Esophagus squamous epithelium (tissue), 5 donors: ENCODE data around the gene DMBX1. TPM values are rescaled to one million over a fixed set of nuclear protein-coding genes. Genes with fewer than 3 reads are reported as not detected.

Experiments
- DNase-seq: peaks from one replicate; lab custom pipeline; 2025; lab: John Stamatoyannopoulos, UW
- H3K27ac ChIP-seq, 4 donors: fragments of 200-600 bp; sonication (generic); one replicate each; pipeline ENCODE4 v1.5.1; 2016 to 2019; ENCODE audit warnings: mild to moderate bottlenecking in 1 of 4
- H3K27me3 ChIP-seq, 4 donors: fragments of 200-600 bp; sonication (generic); 1 replicate in 3 of 4; 2 replicates in 1 of 4; pipeline versions ENCODE4 v1.5.1 to v1.6.0; 2017 to 2021; ENCODE audit warnings: antibody characterized with exemption in 1 of 4
- H3K36me3 ChIP-seq, 3 donors: fragments of 200-600 bp; sonication (generic); one replicate each; pipeline ENCODE4 v1.5.1; 2016 to 2019
- H3K4me1 ChIP-seq, 3 donors: fragments of 200-600 bp; sonication (generic); one replicate each; pipeline ENCODE4 v1.5.1; 2017 to 2019
- H3K4me3 ChIP-seq, 4 donors: fragments of 200-600 bp; sonication (generic); 1 replicate in 3 of 4; 2 replicates in 1 of 4; pipeline ENCODE4 v1.5.1; 2016 to 2019; ENCODE audit warnings: mild to moderate bottlenecking in 2 of 4, moderate library complexity in 1 of 4
- H3K9me3 ChIP-seq, 3 donors: fragments of 200-600 bp; sonication (generic); one replicate each; pipeline ENCODE4 v1.5.1; 2016 to 2019
- POLR2A ChIP-seq, 4 donors: fragments of 450-650 bp; IDR thresholded peaks; one replicate each; pipeline ENCODE4 v1.6.1; 2017; ENCODE audit warnings: antibody characterized with exemption in 4 of 4, mild to moderate bottlenecking in 4 of 4, moderate library complexity in 3 of 4
- WGBS, 2 donors: methylation state at CpG; one replicate each; pipeline ENCODE4 v1.1.5; 2018; 5-methylcytosine and 5-hydroxymethylcytosine counted together
- intact Hi-C: fragments of 100-400 bp; cut with DNase I; formaldehyde crosslinking; loops from one replicate; pipeline ENCODE4 v1.15.0; 2022
- total RNA-seq, 4 donors: library from RNA; depleted of rRNA; stranded (reverse); fragments of >200 nt; gene quantifications; one replicate each; pipeline ENCODE4 v1.1.0, GENCODE V29; 2016
- TF ChIP-seq, protein P1 (sequence below), 6 experiments: fragments of 450-650 bp in 4 of 6; fragments of 200-600 bp in 2 of 6; sonication (generic) in 2 of 6; IDR thresholded peaks; one replicate each; pipeline ENCODE4 v1.5.1; 2016 to 2019; ENCODE audit warnings: antibody characterized with exemption in 6 of 6, mild to moderate bottlenecking in 4 of 6, moderate library complexity in 4 of 6
- donor health status: DM: yes; HTN: yes; CAD: no.

Gene DMBX1
- total RNA-seq, 4 donors from 2014 or later: not detected

GRCh38 chr1:46530311-46530710, 40.7 kb downstream of the DMBX1 start:
- 83% methylated on average over 1 of the region's 3 CpGs; no CpG with 5 or more reads in 1 of the 2 donors for WGBS, 2 donors
- Histone ChIP-seq H3K9me3 (no peaks in the 10 kb centered on the region), H3K4me3 (no peak overlapping the region), H3K36me3 (no peaks in the 10 kb centered on the region), H3K27ac (no peak overlapping the region), H3K4me1 (peaks cover 3 to 36% (median 8%) of the 10 kb centered on the region in 3 donors), H3K27me3 (peaks cover 0 to 92% (median 0%) of the 10 kb centered on the region in 4 donors)
- DNase-seq: no peak
- TF ChIP-seq POLR2A (IDR thresholded peaks at IDR 0.05): no peak
- TF ChIP-seq, protein P1, sequence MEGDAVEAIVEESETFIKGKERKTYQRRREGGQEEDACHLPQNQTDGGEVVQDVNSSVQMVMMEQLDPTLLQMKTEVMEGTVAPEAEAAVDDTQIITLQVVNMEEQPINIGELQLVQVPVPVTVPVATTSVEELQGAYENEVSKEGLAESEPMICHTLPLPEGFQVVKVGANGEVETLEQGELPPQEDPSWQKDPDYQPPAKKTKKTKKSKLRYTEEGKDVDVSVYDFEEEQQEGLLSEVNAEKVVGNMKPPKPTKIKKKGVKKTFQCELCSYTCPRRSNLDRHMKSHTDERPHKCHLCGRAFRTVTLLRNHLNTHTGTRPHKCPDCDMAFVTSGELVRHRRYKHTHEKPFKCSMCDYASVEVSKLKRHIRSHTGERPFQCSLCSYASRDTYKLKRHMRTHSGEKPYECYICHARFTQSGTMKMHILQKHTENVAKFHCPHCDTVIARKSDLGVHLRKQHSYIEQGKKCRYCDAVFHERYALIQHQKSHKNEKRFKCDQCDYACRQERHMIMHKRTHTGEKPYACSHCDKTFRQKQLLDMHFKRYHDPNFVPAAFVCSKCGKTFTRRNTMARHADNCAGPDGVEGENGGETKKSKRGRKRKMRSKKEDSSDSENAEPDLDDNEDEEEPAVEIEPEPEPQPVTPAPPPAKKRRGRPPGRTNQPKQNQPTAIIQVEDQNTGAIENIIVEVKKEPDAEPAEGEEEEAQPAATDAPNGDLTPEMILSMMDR (IDR thresholded peaks at IDR 0.05): no peak
- intact Hi-C loops: loop anchor here (10.0 kb wide), 1 partner anchor 194 kb away; no protein-coding TSS in a partner anchor

GRCh38 chr1:46530791-46531409, 41.3 kb downstream of the DMBX1 start:
- Histone ChIP-seq H3K4me1 (peaks cover 3 to 36% (median 8%) of the 10 kb centered on the region in 3 donors), H3K27me3 (peaks cover 0 to 91% (median 0%) of the 10 kb centered on the region in 4 donors), H3K36me3 (no peaks in the 10 kb centered on the region), H3K27ac (no peak overlapping the region), H3K9me3 (no peaks in the 10 kb centered on the region), H3K4me3 (no peak overlapping the region)
- DNase-seq: no peak
- intact Hi-C loops: loop anchor here (10.0 kb wide), 1 partner anchor 194 kb away; no protein-coding TSS in a partner anchor
- TF ChIP-seq POLR2A (IDR thresholded peaks at IDR 0.05): no peak
- TF ChIP-seq, protein P1 (IDR thresholded peaks at IDR 0.05): peak in 3 of 6 experiments; percentile 10 to 51 (median 35)
- 46 to 79% methylated on average over 5 to 6 of the region's 6 CpGs for WGBS, 2 donors

- intact Hi-C loops: loop anchor here (10.0 kb wide), 1 partner anchor 193 kb away; no protein-coding TSS in a partner anchor
- Histone ChIP-seq H3K4me3 (no peak overlapping the region), H3K36me3 (no peaks in the 10 kb centered on the region), H3K4me1 (peaks cover 3 to 36% (median 8%) of the 10 kb centered on the region in 3 donors), H3K27me3 (peaks cover 0 to 80% (median 0%) of the 10 kb centered on the region in 4 donors), H3K9me3 (no peaks in the 10 kb centered on the region), H3K27ac (no peak overlapping the region)
- TF ChIP-seq, protein P1 (IDR thresholded peaks at IDR 0.05): no peak
- TF ChIP-seq POLR2A (IDR thresholded peaks at IDR 0.05): no peak
- no peak for DNase-seq
- 56 to 75% methylated on average over 1 to 2 of the region's 3 CpGs for WGBS, 2 donors
These were observed 42.5 kb downstream of the DMBX1 start for GRCh38 chr1:46532095-46532494.

GRCh38 chr1:46532498-46533178, 43.0 kb downstream of the DMBX1 start:
- peak in 1 of 4 donors; percentile 16 for TF ChIP-seq POLR2A (IDR thresholded peaks at IDR 0.05)
- TF ChIP-seq, protein P1 (IDR thresholded peaks at IDR 0.05): peak; percentile 47 to 71 (median 62)
- Histone ChIP-seq H3K9me3 (no peaks in the 10 kb centered on the region), H3K4me1 (peaks cover 3 to 36% (median 8%) of the 10 kb centered on the region in 3 donors), H3K4me3 (peak overlapping the region; percentile 22 to 67 (median 42)), H3K27me3 (peaks cover 0 to 79% (median 0%) of the 10 kb centered on the region in 4 donors), H3K36me3 (no peaks in the 10 kb centered on the region), H3K27ac (peak overlapping the region in 3 of 4 donors; percentile 52 to 82 (median 78))
- no peak for DNase-seq
- intact Hi-C loops: loop anchor here (10.0 kb wide), 1 partner anchor 192 kb away; no protein-coding TSS in a partner anchor
- 2 to 8% methylated on average over 5 to 16 of the region's 31 CpGs for WGBS, 2 donors
